ENCODE data around the gene PMM2. TPM values are rescaled to one million over a fixed set of nuclear protein-coding genes. Genes with fewer than 3 reads are reported as not detected.
"Not testable (repeated sequence)": the region's sequence is repeated elsewhere in the genome, so short reads cannot be mapped to it uniquely, and the experiment has no call there.

Gene PMM2
- total RNA-seq, 1 experiment from 2014 or later = 47.9 TPM

GRCh38 chr16:8767176-8767575, 30.5 kb upstream of the PMM2 start:
- Histone ChIP-seq H3K9me3 (replicated peaks) (no peaks in the 10 kb centered on the region), H3K4me1 (replicated peaks) (no peaks in the 10 kb centered on the region), H3K27me3 (replicated peaks) (no peaks in the 10 kb centered on the region), H3K4me3 (no peak overlapping the region), H3K36me3 (no peaks in the 10 kb centered on the region), H3K27ac (no peak overlapping the region)
- DNase-seq (ENCODE audit: low read depth in 1 of 2, low spot score in 2 of 2) = no peak

- H3K27me3 ChIP-seq (replicated peaks) = no peaks in the 10 kb centered on the region
- H3K27ac ChIP-seq = no peak overlapping the region
- no peaks in the 10 kb centered on the region for H3K36me3 ChIP-seq
- H3K4me3 ChIP-seq = no peak overlapping the region
- H3K9me3 ChIP-seq (replicated peaks) = no peaks in the 10 kb centered on the region
- H3K4me1 ChIP-seq (replicated peaks) = no peaks in the 10 kb centered on the region
- DNase-seq (ENCODE audit: low read depth in 1 of 2, low spot score in 2 of 2) = no peak
Measured at GRCh38 chr16:8768283-8768682, 29.4 kb upstream of the PMM2 start.

- H3K4me3 ChIP-seq = no peak overlapping the region
- no peaks in the 10 kb centered on the region for H3K36me3 ChIP-seq
- no peaks in the 10 kb centered on the region for H3K9me3 ChIP-seq (replicated peaks)
- no peak for DNase-seq (ENCODE audit: low read depth in 1 of 2, low spot score in 2 of 2)
- H3K4me1 ChIP-seq (replicated peaks) = no peaks in the 10 kb centered on the region
- H3K27ac ChIP-seq = no peak overlapping the region
- no peaks in the 10 kb centered on the region for H3K27me3 ChIP-seq (replicated peaks)
Measured at GRCh38 chr16:8768692-8769091, 28.9 kb upstream of the PMM2 start.

DNA sequence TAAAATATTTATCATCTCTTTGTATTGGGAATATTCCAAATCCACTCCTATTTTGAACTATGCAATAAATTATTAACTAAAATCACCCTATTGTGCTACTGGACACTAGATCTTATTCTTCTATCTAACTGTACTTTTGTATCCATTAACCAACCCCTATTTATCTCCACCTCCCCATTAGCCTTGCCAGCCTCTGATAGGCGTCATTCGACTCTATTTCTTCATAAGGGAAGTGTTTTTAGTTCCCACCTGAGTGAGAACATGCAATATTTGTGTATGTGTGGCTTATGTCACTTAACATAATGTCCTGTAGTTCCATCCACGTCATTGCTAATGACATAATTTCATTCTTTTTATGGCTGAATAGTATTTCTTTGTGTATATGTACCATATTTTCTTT, 24.1 kb upstream of the PMM2 start:
- no peaks in the 10 kb centered on the region for H3K27me3 ChIP-seq (replicated peaks)
- no peak overlapping the region for H3K27ac ChIP-seq
- H3K36me3 ChIP-seq = no peaks in the 10 kb centered on the region

GRCh38 chr16:8774208-8774607, 23.4 kb upstream of the PMM2 start:
- DNase-seq (ENCODE audit: low read depth in 1 of 2, low spot score in 2 of 2) = no peak
- H3K4me1 ChIP-seq (replicated peaks) = no peaks in the 10 kb centered on the region
- no peak overlapping the region for H3K4me3 ChIP-seq
- H3K27ac ChIP-seq = no peak overlapping the region
- no peaks in the 10 kb centered on the region for H3K27me3 ChIP-seq (replicated peaks)
- no peaks in the 10 kb centered on the region for H3K36me3 ChIP-seq
- no peaks in the 10 kb centered on the region for H3K9me3 ChIP-seq (replicated peaks)

More for the DNA sequence above, 24.1 kb upstream of the PMM2 start:
- Histone ChIP-seq H3K4me1 (replicated peaks) (no peaks in the 10 kb centered on the region), H3K4me3 (no peak overlapping the region), H3K9me3 (replicated peaks) (no peaks in the 10 kb centered on the region)
- no peak for DNase-seq (ENCODE audit: low read depth in 1 of 2, low spot score in 2 of 2)

- no peak overlapping the region for H3K4me3 ChIP-seq
- no peaks in the 10 kb centered on the region for H3K36me3 ChIP-seq
- no peaks in the 10 kb centered on the region for H3K9me3 ChIP-seq (replicated peaks)
- no peaks in the 10 kb centered on the region for H3K4me1 ChIP-seq (replicated peaks)
- H3K27me3 ChIP-seq (replicated peaks) = no peaks in the 10 kb centered on the region
- no peak for DNase-seq (ENCODE audit: low read depth in 1 of 2, low spot score in 2 of 2)
- H3K27ac ChIP-seq = no peak overlapping the region
Measured at GRCh38 chr16:8775359-8775758, 22.3 kb upstream of the PMM2 start.

- Histone ChIP-seq H3K4me1 (replicated peaks) (no peaks in the 10 kb centered on the region), H3K27ac (no peak overlapping the region), H3K9me3 (replicated peaks) (no peaks in the 10 kb centered on the region), H3K36me3 (no peaks in the 10 kb centered on the region), H3K4me3 (no peak overlapping the region), H3K27me3 (replicated peaks) (no peaks in the 10 kb centered on the region)
- no peak for DNase-seq (ENCODE audit: low read depth in 1 of 2, low spot score in 2 of 2)
Measured at GRCh38 chr16:8776129-8776584, 21.5 kb upstream of the PMM2 start.

- no peaks in the 10 kb centered on the region for H3K27me3 ChIP-seq (replicated peaks)
- no peaks in the 10 kb centered on the region for H3K4me1 ChIP-seq (replicated peaks)
- no peaks in the 10 kb centered on the region for H3K36me3 ChIP-seq
- no peak overlapping the region for H3K27ac ChIP-seq
- H3K4me3 ChIP-seq = no peak overlapping the region
- no peaks in the 10 kb centered on the region for H3K9me3 ChIP-seq (replicated peaks)
- DNase-seq (ENCODE audit: low read depth in 1 of 2, low spot score in 2 of 2) = no peak
Measured at GRCh38 chr16:8777217-8777616, 20.4 kb upstream of the PMM2 start.

GRCh38 chr16:8781797-8782196, 15.8 kb upstream of the PMM2 start:
- Histone ChIP-seq H3K4me1 (replicated peaks) (no peaks in the 10 kb centered on the region), H3K4me3 (no peak overlapping the region), H3K9me3 (replicated peaks) (no peaks in the 10 kb centered on the region), H3K27me3 (replicated peaks) (no peaks in the 10 kb centered on the region), H3K36me3 (no peaks in the 10 kb centered on the region), H3K27ac (no peak overlapping the region)
- no peak for DNase-seq (ENCODE audit: low read depth in 1 of 2, low spot score in 2 of 2)

GRCh38 chr16:8782673-8783072, 15.0 kb upstream of the PMM2 start:
- Histone ChIP-seq H3K36me3 (no peaks in the 10 kb centered on the region), H3K4me1 (replicated peaks) (no peaks in the 10 kb centered on the region), H3K27me3 (replicated peaks) (no peaks in the 10 kb centered on the region), H3K9me3 (replicated peaks) (no peaks in the 10 kb centered on the region), H3K27ac (no peak overlapping the region), H3K4me3 (no peak overlapping the region)
- no peak for DNase-seq (ENCODE audit: low read depth in 1 of 2, low spot score in 2 of 2)

DNA sequence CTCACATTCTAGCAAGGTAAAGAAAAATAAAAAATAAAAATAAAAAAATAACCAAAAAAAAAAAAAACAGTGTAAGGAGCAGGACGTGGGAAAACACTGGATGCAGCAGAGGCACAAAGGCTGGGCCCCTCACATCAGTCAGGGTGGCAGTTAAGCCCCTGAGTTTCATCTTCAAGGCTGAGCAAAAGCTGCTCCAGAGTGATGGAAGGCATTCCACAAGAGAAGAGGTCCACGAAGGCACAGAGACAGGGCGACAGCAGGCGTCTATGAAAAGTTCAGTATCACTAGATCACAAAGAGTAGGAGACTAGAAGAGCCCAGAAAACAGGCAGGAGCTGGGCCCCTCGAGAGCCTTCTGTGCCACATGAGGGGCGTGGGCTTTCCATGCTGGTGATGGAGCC, 12.2 kb upstream of the PMM2 start:
- Histone ChIP-seq H3K27ac (no peak overlapping the region), H3K9me3 (replicated peaks) (no peaks in the 10 kb centered on the region), H3K4me3 (no peak overlapping the region), H3K27me3 (replicated peaks) (no peaks in the 10 kb centered on the region), H3K4me1 (replicated peaks) (no peaks in the 10 kb centered on the region), H3K36me3 (no peaks in the 10 kb centered on the region)
- DNase-seq (ENCODE audit: low read depth in 1 of 2, low spot score in 2 of 2) = no peak

GRCh38 chr16:8786316-8786715, 11.3 kb upstream of the PMM2 start:
- not testable (repeated sequence) for H3K27ac ChIP-seq; H3K36me3 ChIP-seq; DNase-seq (ENCODE audit: low read depth in 1 of 2, low spot score in 2 of 2); H3K4me3 ChIP-seq; H3K27me3 ChIP-seq (replicated peaks); H3K4me1 ChIP-seq (replicated peaks); H3K9me3 ChIP-seq (replicated peaks)

- no peaks in the 10 kb centered on the region for H3K36me3 ChIP-seq
- H3K9me3 ChIP-seq (replicated peaks) = no peaks in the 10 kb centered on the region
- no peaks in the 10 kb centered on the region for H3K27me3 ChIP-seq (replicated peaks)
- no peak overlapping the region for H3K4me3 ChIP-seq
- DNase-seq (ENCODE audit: low read depth in 1 of 2, low spot score in 2 of 2) = no peak
- H3K27ac ChIP-seq = no peak overlapping the region
- no peaks in the 10 kb centered on the region for H3K4me1 ChIP-seq (replicated peaks)
Measured at GRCh38 chr16:8788578-8789172, 9.0 kb upstream of the PMM2 start.

GRCh38 chr16:8795091-8795490, 2.5 kb upstream of the PMM2 start:
- Histone ChIP-seq H3K27ac (no peak overlapping the region), H3K9me3 (replicated peaks) (no peaks in the 10 kb centered on the region), H3K27me3 (replicated peaks) (no peaks in the 10 kb centered on the region), H3K4me3 (no peak overlapping the region), H3K36me3 (peaks cover 24% of the 10 kb centered on the region), H3K4me1 (replicated peaks) (peaks cover 12% of the 10 kb centered on the region)
- DNase-seq (ENCODE audit: low read depth in 1 of 2, low spot score in 2 of 2) = no peak

- Histone ChIP-seq H3K4me3 (no peak overlapping the region), H3K36me3 (peaks cover 29% of the 10 kb centered on the region), H3K27me3 (replicated peaks) (no peaks in the 10 kb centered on the region), H3K27ac (no peak overlapping the region), H3K4me1 (replicated peaks) (peaks cover 12% of the 10 kb centered on the region), H3K9me3 (replicated peaks) (no peaks in the 10 kb centered on the region)
- DNase-seq (ENCODE audit: low read depth in 1 of 2, low spot score in 2 of 2) = no peak
Measured at GRCh38 chr16:8795818-8796217, 1.8 kb upstream of the PMM2 start.

All from SJSA1 (cell line).